T-helper 2 cell (primary cell): ENCODE data around the gene DPF1.
"Not testable (repeated sequence)": the region's sequence is repeated elsewhere in the genome, so short reads cannot be mapped to it uniquely, and the experiment has no call there.

Experiments
- DNase-seq, 5 experiments: peaks; one replicate each; pipeline versions ENCODE4 v3.0.0 to v3.0.0-alpha.2; 2012 to 2022
- total RNA-seq, 2 donors: gene quantifications; one replicate each; lab custom pipeline; 2026; lab: John Stamatoyannopoulos, UW

Gene DPF1
- total RNA-seq: 0 to 0.07 reads per million in 2 donors

DNA sequence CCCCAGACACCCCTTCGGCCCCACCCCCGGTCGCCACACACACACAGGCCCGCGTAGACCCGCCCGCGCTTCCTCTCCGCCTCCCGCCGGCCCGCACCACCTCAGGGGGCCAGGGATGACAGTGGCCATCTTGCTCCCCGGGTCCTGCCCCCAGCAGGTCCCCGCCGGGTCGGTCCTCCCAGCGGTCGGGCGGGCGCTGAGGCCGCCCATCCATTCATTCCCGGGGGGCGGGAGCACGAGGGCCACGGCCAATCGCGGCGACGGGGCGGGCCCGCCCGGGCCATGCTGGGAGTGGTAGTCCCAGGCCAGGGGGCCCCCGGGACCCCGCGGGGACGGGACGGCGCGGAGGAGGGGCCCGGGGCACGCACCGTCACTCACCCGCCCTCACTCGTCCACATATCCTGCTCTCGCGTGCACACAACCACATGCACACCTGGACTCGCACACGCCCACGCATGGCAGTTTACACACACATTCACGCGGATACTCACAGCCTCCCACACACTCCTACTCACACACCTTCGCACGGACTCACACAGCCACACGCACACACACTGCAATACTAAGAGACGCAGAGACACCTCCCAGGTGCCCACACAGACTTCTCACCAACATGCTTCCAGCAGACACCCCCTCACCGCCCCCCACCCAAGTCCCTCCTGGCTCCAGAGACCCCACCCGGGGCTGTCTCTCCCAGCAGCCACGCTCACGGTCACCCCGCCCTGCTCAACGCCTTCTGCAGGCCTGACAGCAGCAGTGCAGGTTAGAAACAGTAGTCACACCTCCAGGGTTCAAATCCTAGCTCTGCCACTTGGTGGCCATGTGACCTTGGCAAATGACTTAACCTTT is at the start of gene DPF1:
TSS of gene DPF1 (minus strand) at position 209 of the 849 bp plus-strand sequence. CDS start at position 129, 80 bp downstream.
- peak in 4 of 5 experiments; percentile 16 to 65 (median 35) for DNase-seq

DNA sequence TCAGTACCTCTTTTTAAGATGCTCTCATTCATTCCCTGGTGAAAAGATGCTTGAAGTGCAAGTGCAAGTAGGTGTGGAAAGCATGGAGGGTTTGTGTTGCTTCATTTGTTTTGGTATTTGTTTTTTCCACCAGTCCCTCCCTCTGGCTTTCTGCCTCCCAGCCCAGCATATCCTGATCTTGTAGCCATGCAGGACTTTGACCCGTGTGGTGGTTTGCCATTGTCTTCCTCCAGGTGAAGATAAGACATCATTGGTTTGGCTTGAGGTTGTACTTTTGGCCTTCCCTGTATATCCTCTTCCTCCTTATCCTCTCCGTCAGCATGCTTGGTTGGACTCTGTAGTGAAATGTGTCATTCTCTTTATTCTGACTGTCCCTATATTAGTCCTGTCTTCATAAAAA is 49.5 kb upstream of the DPF1 start:
- no peak for DNase-seq

DNA sequence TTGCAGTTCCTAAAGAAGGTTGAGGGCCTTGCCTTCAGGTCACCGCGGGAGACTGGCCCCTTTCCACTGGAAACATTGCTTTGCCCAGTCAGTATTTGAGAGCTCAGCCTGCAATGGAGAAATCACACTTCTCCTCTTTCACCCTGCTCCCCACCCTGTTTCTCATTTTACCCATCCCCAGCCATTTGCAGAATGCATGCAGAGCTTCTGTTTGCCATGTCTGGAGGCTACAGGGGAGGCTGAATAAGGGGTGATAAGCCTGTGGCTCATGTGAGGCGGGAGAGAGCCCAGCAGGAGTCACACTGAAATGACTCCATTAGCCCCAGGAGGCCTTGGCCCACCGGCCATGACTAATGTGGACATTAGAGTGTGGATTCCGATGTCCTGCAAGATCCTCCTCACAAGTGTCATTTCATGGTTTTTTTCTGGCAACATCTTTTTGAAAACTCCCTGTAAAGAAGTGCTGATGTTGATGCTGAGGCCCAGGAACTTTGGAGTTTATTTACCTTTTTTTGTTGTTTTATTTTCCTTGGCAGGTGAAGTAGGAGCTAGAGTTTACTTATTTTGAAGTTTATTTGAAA is 46.7 kb upstream of the DPF1 start:
- DNase-seq: no peak

DNA sequence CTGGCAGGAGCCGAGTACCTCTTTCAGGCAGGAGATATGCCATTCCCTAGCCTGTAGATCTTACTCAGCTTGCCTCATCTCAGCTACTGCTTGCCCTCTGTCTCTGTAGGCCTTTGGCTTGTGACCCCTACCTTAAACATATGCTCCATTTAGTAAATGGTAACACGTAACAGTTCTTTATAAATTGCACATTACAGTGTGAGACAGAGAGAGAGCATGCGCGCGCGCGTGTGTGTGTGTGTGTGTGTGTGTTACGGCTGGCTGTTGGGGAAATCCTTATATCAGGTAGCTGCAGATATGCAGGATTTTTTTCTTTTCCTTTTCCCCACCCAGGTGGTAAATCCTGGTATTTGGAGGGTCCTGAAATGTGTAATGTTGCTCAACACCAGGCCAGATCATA is 44.5 kb upstream of the DPF1 start:
- peak in 1 of 5 experiments; percentile 43 for DNase-seq

DNA sequence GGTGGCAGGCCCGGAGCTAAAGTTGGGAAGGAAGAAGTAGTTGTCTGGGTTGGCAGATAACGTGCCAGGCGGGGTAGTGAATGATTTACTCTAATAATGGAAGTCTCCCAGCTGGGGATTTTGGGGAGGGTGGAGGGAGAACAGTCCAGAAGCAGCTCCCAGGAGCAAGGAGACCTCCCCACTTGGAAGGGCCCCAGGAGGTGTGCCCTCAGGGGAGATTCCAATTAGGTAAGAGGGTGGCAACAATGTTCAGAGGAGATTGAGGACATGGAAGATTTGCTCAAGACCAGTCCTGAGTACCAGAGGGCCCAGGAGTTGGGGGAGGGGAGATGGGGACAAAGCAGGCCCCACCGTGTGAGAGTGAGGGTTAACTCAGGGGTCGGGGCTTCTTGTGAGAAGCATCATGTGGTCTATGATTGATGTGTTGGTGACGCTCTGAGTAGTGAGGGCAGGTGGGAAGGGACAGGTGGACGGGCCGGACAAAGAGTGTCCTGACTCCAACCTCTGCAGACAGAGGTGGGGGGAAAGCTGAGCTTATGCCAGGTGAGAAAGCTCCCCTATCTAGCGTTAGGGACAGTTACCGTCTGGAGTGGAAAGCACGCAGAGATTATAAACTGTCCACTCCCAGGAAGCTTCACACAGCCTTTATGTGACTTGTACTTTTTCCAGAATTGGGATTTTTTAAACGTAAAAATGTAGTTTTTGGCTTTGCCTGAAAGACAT is 43.9 kb upstream of the DPF1 start:
- DNase-seq: no peak

DNA sequence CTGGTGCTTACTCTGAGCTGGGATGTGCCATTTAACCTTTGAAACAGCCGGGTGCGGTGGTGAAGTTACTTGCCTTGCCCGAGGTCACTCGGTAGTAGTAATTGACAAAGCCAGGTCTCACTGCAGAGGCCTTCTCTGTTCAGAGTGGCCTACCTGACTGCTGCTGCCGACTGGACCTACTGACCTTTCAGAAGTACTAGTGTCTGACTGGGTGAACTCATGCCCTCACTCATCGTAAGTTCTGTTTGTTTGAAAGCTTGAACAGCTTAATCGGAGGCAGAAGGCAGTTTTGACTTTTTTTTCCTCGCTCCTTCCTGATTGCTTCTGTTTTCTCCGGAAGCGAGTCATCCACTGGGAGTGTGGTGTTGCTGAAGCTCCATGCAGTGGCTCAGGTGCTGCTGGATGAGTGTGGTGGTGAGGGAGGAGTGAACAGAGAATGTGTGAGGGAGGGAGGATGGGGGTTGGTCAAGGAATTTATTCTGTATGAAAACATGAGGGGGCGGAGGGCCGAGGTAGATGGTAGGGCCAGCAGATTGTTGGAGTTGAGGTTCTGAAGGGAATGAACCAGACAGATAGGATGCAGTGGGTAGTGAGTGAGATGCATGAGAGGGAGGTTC is 43.1 kb upstream of the DPF1 start:
- no peak for DNase-seq

DNA sequence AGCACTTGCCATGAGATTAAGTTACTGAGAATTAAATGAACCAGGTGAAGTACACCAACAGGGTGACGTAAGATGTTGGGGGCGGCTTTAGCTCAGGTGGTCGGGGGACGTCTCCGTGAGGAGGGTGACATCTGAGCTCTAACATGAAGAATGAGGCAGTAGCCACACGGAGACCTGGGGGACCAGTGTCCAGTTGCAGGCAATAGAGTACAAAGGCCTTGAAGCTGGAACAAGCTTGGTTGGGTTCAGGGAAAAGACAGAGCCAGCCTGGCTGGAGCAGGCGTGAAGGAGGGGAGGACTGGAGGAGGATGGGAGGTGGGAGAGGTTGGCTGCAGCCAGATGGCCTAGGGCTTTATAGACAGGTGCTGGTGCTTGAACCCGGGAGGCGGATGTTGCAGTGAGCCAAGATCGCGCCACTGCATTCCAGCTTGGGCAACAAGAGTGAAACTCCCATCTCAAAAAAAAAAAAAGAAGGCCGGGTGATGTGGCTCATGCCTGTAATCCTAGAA is 42.0 kb upstream of the DPF1 start:
- no peak for DNase-seq

DNA sequence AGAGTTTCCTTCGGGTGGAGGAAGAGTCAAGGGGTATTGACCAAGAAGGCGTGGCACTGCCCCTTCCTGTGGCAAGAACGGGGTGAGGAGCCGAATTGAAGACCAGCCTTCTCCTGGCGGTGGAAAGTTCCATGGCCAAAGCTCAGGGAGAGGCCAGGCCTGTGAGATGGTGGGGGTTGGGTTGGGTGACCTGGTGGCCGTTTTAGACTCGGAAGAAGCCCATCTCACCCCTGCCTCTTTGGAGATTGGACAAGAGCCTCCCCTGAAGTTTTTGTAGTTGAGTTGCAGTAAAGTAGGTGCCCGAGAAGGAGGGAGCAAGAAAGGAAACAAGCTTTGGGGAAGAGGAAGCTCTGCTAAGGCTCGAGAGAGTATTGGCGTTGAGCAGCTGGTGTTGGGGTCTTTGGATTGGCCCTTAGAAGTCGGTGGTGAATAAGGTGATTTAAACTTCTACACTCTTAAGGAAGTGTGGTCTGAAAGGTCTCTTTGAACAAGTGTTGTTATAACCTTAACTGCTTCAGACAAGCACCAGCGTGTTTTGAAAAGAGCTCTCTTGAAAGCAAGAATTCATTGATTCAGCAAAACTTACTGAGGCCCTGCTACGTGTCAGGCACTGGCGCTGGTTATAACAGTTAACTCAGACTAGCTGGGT is 41.3 kb upstream of the DPF1 start:
- DNase-seq: peak in 1 of 5 experiments; percentile 72

DNA sequence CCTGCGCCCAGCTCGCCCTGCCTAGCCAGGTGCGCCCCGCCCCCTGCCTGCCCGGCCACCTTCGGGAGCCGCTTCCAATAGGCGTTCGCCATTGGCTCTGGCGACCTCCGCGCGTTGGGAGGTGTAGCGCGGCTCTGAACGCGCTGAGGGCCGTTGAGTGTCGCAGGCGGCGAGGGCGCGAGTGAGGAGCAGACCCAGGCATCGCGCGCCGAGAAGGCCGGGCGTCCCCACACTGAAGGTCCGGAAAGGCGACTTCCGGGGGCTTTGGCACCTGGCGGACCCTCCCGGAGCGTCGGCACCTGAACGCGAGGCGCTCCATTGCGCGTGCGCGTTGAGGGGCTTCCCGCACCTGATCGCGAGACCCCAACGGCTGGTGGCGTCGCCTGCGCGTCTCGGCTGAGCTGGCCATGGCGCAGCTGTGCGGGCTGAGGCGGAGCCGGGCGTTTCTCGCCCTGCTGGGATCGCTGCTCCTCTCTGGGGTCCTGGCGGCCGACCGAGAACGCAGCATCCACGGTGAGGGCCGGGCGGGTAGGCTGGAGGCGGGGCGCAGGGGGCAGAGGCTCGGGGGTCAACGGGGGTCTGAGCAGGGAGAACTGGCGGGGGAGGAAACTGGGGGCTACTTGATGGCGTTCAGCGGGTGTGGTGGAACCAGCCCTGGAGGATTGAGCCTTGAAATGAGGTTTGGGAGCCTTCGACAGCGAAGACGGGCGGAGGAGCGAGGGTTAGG is 40.6 kb upstream of the DPF1 start, which contains the start of gene SPINT2:
TSS of gene SPINT2 (plus strand) at position 88 of the 727 bp plus-strand sequence. CDS start at position 408, 320 bp downstream.
- DNase-seq: peak in 3 of 5 experiments; percentile 10 to 55 (median 38)

DNA sequence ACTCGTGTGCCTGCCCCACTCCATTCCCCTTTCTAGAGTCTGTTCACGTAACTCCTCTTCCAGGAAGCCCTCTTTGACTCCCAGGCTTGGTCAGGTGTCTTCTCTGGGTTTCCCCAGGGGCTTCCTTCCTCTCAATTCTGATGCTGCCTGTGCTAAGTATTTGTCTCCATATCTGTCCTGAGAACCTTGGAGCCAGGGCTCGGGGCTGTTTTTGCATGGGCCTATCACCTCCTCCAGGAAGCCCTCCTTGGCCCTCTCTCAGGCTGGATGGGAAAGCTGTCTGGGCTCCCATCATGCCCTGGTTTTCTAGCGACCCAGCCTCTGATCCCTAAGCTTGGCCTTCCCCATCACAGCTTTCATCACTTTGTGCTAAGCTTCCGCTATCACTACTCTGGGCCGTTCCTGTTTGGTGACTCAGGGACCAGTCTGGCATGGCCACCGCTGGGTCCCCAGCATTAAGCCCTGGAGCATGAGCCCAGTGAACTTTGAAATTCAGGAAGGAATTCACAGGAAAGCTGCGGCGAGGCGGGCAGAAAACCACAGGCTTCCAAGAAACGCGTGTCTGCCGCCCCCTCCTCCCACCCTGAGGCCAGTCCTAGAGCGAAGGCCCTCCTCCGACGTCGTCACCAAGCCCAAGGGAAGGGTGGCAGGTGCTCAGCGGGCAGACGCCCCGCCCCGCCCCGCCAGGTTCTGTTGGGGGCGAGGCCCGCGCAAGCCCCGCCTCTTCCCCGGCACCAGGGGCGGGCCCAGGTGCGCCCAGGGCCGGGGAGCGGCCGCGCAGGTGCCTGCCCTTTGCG is 39.9 kb upstream of the DPF1 start:
- DNase-seq: peak; percentile 47 to 88 (median 71)

DNA sequence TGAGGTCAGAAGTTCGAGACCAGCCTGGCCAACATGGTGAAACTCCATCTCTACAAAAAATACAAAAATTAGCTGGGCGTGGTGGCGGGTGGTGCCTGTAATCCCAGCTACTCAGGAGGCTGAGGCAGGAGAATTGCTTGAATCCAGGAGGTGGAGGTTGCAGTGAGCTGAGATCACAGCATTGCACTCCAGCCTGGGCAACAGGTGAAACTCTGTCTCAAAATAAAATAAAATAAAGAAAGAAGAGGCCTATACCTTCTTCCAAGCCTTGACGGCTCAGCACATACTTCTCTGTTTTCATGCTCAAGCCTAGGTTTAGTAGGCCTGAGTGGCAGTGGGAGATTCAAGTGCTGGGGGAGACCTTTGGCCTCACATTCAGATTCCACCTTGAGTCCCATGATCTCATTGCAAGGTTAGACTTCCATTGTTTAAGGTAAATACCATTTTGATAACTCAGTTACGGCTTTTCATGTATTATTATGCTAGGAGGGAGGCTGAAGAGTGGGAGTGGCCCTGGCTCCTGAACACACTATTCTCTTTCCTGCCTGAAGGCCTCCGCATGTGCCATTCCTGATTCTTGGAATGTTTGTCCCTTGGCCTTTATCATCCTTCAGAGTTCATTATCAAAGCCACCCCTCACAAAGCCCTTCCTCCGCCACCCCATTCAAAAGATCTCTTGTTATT is 38.7 kb upstream of the DPF1 start:
- no peak for DNase-seq

DNA sequence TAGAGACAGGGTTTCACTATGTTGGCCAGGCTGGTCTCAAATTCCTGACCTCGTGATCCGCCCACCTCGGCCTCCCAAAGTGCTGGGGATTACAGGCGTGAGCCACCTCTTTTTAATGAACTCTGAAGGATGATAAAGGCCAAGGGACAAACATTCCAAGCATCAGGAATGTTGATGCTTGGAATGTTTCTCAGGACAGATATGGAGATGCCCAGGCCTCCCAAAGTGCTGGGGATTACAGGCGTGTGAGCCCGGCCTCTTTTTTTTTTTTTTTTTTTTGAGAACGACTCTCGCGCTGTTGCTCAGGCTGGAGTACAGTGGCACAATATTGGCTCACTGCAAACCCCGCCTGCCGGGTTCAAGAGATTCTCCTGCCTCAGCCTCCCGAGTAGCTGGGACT is 37.9 kb upstream of the DPF1 start:
- not testable (repeated sequence) for DNase-seq

DNA sequence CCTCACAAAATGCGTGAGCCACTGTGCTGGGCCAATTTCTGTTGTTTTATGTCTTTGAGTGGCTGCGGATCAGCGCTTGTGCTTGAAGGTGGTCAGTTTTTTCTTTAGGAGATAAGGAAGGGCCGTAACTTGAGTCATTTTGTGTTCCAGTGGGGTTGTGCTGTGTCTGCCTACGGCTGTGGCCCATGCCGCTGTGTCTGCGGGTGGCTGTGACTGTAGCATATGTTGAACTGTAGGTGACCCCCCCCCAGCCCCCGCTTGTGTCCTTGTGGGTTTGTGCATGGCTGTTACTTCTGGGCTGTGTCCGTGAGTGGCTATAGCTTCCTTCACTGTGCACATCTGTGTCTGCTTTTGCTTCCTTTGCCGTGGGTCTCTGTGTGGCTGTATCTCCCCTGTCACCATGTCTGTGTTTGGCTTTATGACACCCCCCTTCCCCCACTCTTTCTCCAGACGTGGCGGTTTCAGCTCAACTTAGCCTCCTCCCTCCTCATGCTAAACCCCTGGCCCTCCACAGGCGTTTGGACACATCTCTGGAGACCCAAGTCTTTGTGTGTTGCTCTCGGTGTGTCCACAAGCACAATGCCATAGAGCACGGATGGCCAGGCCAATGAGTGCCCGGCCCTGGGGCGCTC is 31.5 kb upstream of the DPF1 start:
- no peak for DNase-seq

DNA sequence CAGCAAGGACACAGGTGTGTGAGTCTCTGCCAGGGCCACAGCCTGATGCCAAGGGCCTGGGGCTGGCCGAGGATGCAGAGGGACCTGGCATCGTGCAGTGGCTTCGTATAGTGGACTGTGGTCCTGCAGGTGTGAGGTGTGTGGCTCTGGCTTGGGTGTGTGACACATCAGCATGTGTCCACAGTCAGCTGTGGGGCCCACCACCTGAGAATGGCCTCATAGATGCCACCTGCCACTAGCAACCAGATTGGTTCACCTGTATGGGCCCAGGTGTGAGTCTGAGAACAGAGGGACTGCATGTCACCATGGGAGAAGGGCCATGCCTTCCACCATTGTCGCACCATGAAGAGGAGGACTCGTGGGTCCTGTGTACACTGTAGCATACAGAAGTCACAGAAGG is 29.8 kb upstream of the DPF1 start:
- DNase-seq: no peak

DNA sequence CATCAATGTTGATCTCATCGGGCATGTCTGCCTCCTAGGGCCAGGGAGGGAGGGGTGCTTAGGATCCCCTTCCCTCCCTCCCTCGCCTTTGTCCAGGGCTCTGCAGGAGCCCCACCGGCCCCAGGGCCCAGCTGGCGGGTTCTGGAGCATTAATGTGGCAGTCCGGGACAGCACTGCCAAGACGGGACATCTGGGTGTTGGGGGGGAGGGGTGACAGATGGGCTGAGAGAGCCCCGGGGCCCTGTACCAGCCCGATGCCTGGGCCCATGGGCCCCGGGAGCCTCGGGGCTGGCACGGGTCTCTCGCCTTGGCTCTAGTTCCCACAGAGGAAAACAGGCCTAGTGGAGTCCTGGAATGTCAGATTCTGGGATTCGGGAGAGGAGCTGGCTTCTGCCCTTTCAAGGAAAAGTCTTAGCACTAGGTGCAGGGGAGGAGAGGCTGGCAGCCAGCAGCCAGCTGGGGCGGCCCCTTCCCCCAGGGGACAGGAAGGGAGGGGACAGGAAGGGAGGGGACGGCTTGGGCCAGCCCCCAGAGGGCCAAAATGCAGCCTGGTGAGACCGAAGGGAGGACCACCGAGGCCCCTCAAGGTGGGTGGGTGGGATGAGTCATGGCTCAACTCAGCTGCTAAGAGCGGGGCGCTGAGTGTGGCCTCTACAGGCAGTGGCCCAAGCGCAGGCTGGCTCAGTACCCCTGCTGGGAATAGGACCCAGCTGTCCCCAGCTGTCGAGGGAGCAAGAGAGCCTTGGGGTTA is 29.1 kb upstream of the DPF1 start:
- DNase-seq: no peak

DNA sequence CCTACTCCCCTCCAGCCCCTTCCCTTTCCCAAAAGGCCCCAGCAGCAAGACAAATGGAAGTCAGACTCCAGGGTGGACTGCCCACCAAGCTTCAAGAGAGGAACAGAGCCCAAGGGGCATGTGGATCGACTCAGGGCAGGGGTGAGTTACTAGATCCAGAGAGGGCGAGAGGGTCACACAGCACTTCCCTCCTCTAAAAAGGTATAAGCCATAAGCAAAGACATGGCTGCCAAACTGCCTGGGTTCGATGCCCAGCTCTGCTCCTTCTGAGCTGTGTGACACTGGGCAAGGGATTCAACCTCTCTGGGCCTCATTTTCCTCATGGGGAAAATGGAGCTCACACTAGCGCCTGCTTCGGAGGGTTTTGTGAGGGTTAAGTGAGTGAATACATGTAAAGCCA is 28.4 kb upstream of the DPF1 start:
- DNase-seq: no peak

DNA sequence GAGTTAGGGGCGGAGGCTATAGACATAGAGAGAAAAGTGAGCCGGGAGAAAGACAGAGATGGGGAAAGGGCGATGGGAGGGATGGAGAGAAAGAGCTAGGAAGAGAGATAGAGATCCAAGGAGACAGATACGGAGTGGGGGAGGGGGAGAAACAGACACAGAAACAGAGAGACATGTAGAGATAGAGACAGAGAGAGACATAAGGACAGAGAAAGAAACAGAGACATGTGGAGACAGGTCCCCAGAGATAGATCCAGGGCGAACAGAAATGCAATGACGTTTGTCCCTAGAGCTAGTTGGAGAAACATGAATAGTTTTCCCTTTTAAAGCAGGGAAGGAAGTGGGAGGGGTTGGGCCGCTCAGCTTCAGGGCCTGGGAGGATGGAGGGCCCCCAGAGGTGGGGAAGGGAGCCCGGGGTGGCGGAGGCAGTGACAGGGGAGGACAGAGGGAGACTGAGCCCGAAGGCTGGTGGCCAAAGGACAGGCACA is 27.6 kb upstream of the DPF1 start:
- DNase-seq: no peak

DNA sequence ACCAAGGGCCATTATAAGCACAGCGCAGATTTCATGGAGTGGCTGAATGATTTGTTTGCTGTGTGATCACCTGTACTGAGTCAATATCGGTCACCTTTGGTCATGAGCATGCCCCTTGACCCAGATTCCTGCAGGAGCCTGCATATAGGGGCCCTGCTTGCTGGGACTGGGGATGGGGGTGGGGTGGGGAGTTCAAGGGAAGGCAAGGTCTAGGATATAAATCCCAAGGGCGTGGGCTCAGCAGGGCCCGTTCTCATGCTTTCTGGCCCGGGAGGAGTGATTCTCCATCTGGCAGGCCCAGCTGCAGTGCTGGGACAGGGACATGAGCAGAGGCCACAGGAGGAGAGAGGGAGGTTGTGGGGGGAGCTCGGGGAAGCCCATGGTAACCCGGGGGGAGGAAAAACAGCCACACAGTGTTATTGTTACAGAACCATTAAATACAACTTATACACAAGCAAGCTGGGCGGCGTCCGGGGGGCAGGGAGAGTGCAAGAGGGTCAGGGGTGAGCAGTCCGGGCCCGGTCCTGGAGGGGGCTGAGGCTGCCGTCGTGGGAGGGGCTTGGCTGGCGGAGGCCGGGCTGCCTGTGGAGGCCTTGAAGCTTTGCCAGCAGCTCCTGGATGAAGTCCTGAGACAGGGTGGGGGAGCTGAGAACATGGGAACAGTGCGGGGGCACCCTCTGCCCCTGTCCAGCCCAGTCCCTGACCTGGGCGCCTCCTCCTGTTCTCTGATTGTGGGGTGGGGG is 27.0 kb upstream of the DPF1 start:
- DNase-seq: no peak
